GM13976 (cell line): Measurements from ENCODE around the gene KRT79.

Experiments used
- DNase-seq: peaks from one replicate; pipeline ENCODE4 v3.0.0; 2012; ENCODE audit warnings: low spot score
- in situ Hi-C: fragments of 300-500 bp; cut with MboI; formaldehyde crosslinking; loops from one replicate; pipeline ENCODE4 v1.12.0; 2022; ENCODE audit warnings: low sequenced_read_pairs, mixed read lengths, inconsistent platforms; ENCODE audit not compliant: unreplicated experiment
- TF ChIP-seq, protein P1 (sequence below): IDR thresholded peaks from 2 replicates; pipeline ENCODE4 v1.5.1; 2012; ENCODE audit warnings: borderline replicate concordance, mild to moderate bottlenecking; ENCODE audit not compliant: insufficient read depth; ENCODE audit errors: extremely low read depth, missing control alignments, control extremely low read depth

The KRT79 gene

GRCh38 chr12:52870361-52871290, 36.5 kb upstream of the KRT79 start:
- in situ Hi-C loops = loop anchor here (10.0 kb wide), 2 partner anchors 286 to 486 kb away; partner anchors contain the start of gene KRT84
- TF ChIP-seq, protein P1, sequence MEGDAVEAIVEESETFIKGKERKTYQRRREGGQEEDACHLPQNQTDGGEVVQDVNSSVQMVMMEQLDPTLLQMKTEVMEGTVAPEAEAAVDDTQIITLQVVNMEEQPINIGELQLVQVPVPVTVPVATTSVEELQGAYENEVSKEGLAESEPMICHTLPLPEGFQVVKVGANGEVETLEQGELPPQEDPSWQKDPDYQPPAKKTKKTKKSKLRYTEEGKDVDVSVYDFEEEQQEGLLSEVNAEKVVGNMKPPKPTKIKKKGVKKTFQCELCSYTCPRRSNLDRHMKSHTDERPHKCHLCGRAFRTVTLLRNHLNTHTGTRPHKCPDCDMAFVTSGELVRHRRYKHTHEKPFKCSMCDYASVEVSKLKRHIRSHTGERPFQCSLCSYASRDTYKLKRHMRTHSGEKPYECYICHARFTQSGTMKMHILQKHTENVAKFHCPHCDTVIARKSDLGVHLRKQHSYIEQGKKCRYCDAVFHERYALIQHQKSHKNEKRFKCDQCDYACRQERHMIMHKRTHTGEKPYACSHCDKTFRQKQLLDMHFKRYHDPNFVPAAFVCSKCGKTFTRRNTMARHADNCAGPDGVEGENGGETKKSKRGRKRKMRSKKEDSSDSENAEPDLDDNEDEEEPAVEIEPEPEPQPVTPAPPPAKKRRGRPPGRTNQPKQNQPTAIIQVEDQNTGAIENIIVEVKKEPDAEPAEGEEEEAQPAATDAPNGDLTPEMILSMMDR = peak; percentile 61
- DNase-seq = peak; percentile 85

DNA sequence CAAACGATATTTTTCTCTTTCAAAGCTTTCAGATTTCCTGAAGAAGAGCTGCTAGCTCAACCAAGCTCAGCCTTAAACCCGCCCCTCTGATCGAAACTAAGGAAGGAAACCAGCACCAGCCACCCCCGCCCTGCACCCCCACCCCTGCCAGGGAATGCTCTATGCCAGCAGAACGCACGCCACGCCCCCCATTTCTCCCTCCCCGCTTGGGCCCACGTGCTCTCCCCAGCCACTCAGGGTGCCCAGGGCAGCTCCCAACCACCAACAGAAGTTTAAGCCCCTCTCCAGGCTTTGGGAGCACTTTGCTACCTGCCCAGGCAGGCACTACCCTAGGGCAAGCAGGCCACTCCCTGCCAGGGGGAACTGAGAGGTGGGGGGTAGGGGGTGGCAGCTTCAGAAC, 33.5 kb upstream of the KRT79 start:
- in situ Hi-C loops = no loop called here
- TF ChIP-seq, protein P1 = no peak
- no peak for DNase-seq

- TF ChIP-seq, protein P1 = no peak
- DNase-seq = no peak
- in situ Hi-C loops = no loop called here
Observed at GRCh38 chr12:52867152-52867551, 33.0 kb upstream of the KRT79 start.

GRCh38 chr12:52865090-52865944, 31.2 kb upstream of the KRT79 start:
- peak; percentile 68 for DNase-seq
- in situ Hi-C loops = no loop called here
- TF ChIP-seq, protein P1 = peak; percentile 49

GRCh38 chr12:52862023-52862422, 27.9 kb upstream of the KRT79 start:
- no peak for DNase-seq
- TF ChIP-seq, protein P1 = no peak
- in situ Hi-C loops = no loop called here

GRCh38 chr12:52861511-52861910, 27.4 kb upstream of the KRT79 start:
- in situ Hi-C loops = no loop called here
- DNase-seq = no peak
- TF ChIP-seq, protein P1 = no peak
